Colonic mucosa (tissue), 4 donors: Measurements from ENCODE around the gene KDF1. TPM values are rescaled to one million over a fixed set of nuclear protein-coding genes. Genes with fewer than 3 reads are reported as not detected.

ENCODE experiments used
- DNase-seq: peaks from one replicate; pipeline ENCODE4 v3.0.0-alpha.2; 2020
- H3K27ac ChIP-seq: fragments of 200-600 bp; one replicate; pipeline ENCODE4 v1.8.0; 2021
- H3K27me3 ChIP-seq: fragments of 200-600 bp; one replicate; pipeline ENCODE4 v1.8.0; 2021
- H3K36me3 ChIP-seq: fragments of 200-600 bp; one replicate; pipeline ENCODE4 v1.8.0; 2021
- H3K4me1 ChIP-seq: fragments of 200-600 bp; one replicate; pipeline ENCODE4 v1.8.0; 2021; ENCODE audit warnings: mild to moderate bottlenecking
- H3K4me3 ChIP-seq: fragments of 200-600 bp; one replicate; pipeline ENCODE4 v1.8.0; 2021
- H3K9ac ChIP-seq, 2 donors: one replicate each; pipeline ENCODE4 v1.7.0; 2013; ENCODE audit warnings: control low read depth in 2 of 2, low read depth in 2 of 2, low read length in 2 of 2
- H3K9me3 ChIP-seq: fragments of 200-600 bp; one replicate; pipeline ENCODE4 v1.8.0; 2021
- intact Hi-C: fragments of 100-400 bp; cut with DNase I; formaldehyde crosslinking; loops from one replicate; pipeline ENCODE4 v1.14.1; 2022
- total RNA-seq, 2 donors: library from RNA; stranded (reverse); fragmentation: NEBNext Ultra II Directional in 1 of 2; extraction: Animal tissue kit (Norgen Biotek cat#: 25700) in 1 of 2; gene quantifications; one replicate each; pipeline ENCODE4 v1.2.1, GENCODE V29; 2021
- TF ChIP-seq, protein P1 (sequence below): fragments of 200-600 bp; IDR thresholded peaks from one replicate; pipeline ENCODE4 v1.8.0; 2022; ENCODE audit warnings: antibody characterized with exemption, mild to moderate bottlenecking
- donor health status: healthy.
- donor health status: DM: no; HTN: no; CAD: no.
- donor health status: DM: no; HTN: no; CAD: no.

The KDF1 gene
- total RNA-seq, 2 donors from 2014 or later: 23.2 to 27.3 TPM

DNA sequence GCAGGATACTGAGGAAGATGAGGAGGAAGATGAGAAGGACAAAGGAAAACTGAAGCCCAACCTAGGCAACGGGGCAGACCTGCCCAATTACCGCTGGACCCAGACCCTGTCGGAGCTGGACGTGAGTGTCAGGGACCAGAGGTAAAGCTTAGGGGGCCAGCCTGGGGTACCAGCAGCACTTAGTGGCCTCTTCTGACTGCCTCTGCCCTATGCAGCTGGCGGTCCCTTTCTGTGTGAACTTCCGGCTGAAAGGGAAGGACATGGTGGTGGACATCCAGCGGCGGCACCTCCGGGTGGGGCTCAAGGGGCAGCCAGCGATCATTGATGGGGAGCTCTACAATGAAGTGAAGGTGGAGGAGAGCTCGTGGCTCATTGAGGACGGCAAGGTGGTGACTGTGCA lies 17.6 kb downstream of the KDF1 start:
- intact Hi-C loops: no loop called here
- Histone ChIP-seq H3K27me3 (no peaks in the 10 kb centered on the region), H3K36me3 (peaks cover 17% of the 10 kb centered on the region), H3K4me1 (no peaks in the 10 kb centered on the region), H3K9me3 (no peaks in the 10 kb centered on the region), H3K27ac (no peak overlapping the region), H3K4me3 (no peak overlapping the region), H3K9ac (no peak overlapping the region)
- TF ChIP-seq, protein P1, sequence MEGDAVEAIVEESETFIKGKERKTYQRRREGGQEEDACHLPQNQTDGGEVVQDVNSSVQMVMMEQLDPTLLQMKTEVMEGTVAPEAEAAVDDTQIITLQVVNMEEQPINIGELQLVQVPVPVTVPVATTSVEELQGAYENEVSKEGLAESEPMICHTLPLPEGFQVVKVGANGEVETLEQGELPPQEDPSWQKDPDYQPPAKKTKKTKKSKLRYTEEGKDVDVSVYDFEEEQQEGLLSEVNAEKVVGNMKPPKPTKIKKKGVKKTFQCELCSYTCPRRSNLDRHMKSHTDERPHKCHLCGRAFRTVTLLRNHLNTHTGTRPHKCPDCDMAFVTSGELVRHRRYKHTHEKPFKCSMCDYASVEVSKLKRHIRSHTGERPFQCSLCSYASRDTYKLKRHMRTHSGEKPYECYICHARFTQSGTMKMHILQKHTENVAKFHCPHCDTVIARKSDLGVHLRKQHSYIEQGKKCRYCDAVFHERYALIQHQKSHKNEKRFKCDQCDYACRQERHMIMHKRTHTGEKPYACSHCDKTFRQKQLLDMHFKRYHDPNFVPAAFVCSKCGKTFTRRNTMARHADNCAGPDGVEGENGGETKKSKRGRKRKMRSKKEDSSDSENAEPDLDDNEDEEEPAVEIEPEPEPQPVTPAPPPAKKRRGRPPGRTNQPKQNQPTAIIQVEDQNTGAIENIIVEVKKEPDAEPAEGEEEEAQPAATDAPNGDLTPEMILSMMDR: no peak
- no peak for DNase-seq

DNA sequence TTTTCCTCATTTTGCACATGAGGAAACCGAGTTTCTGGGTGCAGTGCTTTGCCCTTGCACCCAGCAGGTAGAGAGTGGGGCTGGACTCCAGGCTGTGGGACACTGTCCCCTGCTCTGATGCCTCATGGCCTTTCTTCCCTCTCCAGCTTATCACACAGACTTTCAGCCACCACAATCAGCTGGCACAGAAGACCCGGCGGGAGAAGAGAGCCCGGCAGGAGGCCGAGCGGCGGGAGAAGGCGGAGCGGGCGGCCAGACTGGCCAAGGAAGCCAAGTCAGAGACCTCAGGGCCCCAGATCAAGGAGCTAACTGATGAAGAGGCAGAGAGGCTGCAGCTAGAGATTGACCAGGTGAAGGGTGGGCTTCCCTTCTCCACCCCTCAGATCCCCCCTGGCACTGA lies 19.0 kb downstream of the KDF1 start:
- no peak overlapping the region for H3K4me3 ChIP-seq
- no peaks in the 10 kb centered on the region for H3K9me3 ChIP-seq
- no peaks in the 10 kb centered on the region for H3K4me1 ChIP-seq
- no peaks in the 10 kb centered on the region for H3K27me3 ChIP-seq
- no peak for DNase-seq
- peaks cover 17% of the 10 kb centered on the region for H3K36me3 ChIP-seq
- H3K9ac ChIP-seq: no peak overlapping the region
- intact Hi-C loops: no loop called here
- H3K27ac ChIP-seq: no peak overlapping the region
- TF ChIP-seq, protein P1: no peak

DNA sequence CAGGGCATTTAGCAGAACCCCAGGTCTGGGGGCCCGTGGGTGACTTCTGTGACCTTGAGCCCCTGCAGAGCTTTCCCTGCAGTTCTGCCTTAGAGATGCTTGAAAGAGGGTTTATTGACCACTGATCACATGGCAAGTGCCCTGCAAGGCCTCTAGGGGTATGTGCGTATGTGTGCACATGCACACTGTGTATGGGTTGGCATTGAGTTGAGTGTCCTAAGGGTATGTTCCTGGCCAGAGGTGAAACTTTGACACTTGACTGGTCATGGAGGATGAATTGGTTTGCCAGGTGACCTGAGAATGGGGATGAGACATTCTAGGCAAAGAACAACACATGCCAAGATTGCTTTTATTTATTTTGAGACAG lies 21.6 kb downstream of the KDF1 start:
- no peaks in the 10 kb centered on the region for H3K9me3 ChIP-seq
- no peak overlapping the region for H3K4me3 ChIP-seq
- peaks cover 15% of the 10 kb centered on the region for H3K36me3 ChIP-seq
- TF ChIP-seq, protein P1: no peak
- H3K4me1 ChIP-seq: no peaks in the 10 kb centered on the region
- no peak for DNase-seq
- no peak overlapping the region for H3K9ac ChIP-seq
- H3K27me3 ChIP-seq: no peaks in the 10 kb centered on the region
- intact Hi-C loops: no loop called here
- no peak overlapping the region for H3K27ac ChIP-seq

DNA sequence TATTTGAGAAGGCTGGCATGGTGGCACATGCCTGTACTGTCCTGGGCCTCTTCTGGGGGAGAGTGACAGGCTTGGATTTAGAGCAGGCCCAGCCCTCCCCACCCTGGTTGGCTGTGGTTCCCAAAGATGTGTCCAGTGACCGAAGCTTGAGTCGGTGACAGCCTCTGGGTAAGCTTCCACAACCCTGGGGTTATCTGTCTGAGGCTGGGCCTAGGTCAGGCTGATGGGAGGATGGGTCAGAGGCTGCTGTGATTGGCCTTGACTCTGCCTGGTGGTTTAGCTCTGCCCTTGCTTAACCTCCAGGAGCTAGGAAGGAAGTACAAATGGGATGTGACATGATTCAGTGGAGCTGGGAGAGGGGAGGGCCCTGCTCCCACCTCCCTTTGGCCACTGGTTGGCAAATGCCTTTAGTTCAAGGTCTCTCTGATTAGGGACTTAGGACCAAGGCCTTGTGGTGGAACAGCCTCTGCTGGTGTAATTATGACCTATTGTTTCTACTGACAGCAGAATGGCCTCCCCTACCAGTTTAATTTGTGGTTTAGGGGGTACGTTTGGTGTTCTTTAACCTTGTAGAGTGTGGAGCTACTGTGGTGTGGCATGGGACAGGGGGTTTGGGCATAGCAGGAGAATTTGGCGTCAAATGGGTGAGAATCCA lies 22.1 kb downstream of the KDF1 start:
- Histone ChIP-seq H3K4me3 (no peak overlapping the region), H3K9ac (no peak overlapping the region)
- TF ChIP-seq, protein P1: no peak

DNA sequence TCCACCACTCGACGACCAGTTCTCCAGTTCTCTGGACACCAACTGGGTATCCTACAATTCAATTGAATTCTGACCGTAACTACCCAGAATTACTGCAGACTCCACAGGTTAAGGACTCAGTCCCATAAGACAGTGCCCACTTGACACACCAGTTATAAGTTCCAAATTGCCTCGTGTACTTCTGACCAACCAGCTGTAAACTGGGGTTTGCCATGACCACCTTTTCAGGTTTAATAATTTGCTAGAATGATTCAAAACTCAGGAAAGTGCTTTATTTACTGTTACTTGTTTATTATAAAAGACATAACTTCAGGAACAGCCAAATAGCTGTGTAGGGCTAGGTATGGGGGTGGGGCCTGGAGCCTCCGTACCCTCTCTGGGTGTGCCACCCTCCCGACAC lies 23.4 kb downstream of the KDF1 start:
- Histone ChIP-seq H3K4me3 (no peak overlapping the region), H3K9ac (no peak overlapping the region), H3K27me3 (no peaks in the 10 kb centered on the region), H3K36me3 (no peaks in the 10 kb centered on the region), H3K9me3 (no peaks in the 10 kb centered on the region), H3K27ac (no peak overlapping the region), H3K4me1 (no peaks in the 10 kb centered on the region)
- intact Hi-C loops: no loop called here
- TF ChIP-seq, protein P1: no peak
- no peak for DNase-seq

More for the DNA sequence above, 22.1 kb downstream of the KDF1 start:
- H3K27ac ChIP-seq: no peak overlapping the region
- DNase-seq: no peak
- H3K9me3 ChIP-seq: no peaks in the 10 kb centered on the region
- H3K4me1 ChIP-seq: no peaks in the 10 kb centered on the region
- H3K27me3 ChIP-seq: no peaks in the 10 kb centered on the region
- H3K36me3 ChIP-seq: peaks cover 10% of the 10 kb centered on the region
- intact Hi-C loops: no loop called here
